H9 (cell line): ENCODE results near the gene LARGE1. TPM values are rescaled to one million over a fixed set of nuclear protein-coding genes. Genes with fewer than 3 reads are reported as not detected.
"Not testable (repeated sequence)": the region's sequence is repeated elsewhere in the genome, so short reads cannot be mapped to it uniquely, and the experiment has no call there.

Source experiments
- DNase-seq: peaks from one replicate; pipeline ENCODE4 v3.0.0-alpha.2; 2017
- H2AFZ ChIP-seq: one replicate; pipeline ENCODE4 v1.6.1; 2013; ENCODE audit warnings: mild to moderate bottlenecking, low read length, control low read depth, moderate library complexity
- H2AK5ac ChIP-seq: 2 replicates; pipeline ENCODE4 v1.6.1; 2013; ENCODE audit warnings: low read length, control low read depth, mixed read lengths; ENCODE audit not compliant: insufficient read length
- H2BK120ac ChIP-seq: one replicate; pipeline ENCODE4 v1.6.1; 2013; ENCODE audit warnings: low read depth, mild to moderate bottlenecking, low read length, control low read depth, inconsistent platforms; ENCODE audit not compliant: poor library complexity, severe bottlenecking
- H2BK12ac ChIP-seq: 2 replicates; pipeline ENCODE4 v1.6.1; 2013; ENCODE audit warnings: low read length, control low read depth, mixed read lengths, low read depth; ENCODE audit not compliant: insufficient read length
- H2BK15ac ChIP-seq: 2 replicates; pipeline ENCODE4 v1.6.1; 2013; ENCODE audit warnings: low read depth, low read length, control low read depth
- H2BK20ac ChIP-seq: one replicate; pipeline ENCODE4 v1.6.1; 2013; ENCODE audit warnings: low read depth, mild to moderate bottlenecking, low read length, control low read depth, inconsistent platforms; ENCODE audit not compliant: poor library complexity, severe bottlenecking
- H2BK5ac ChIP-seq: 2 replicates; pipeline ENCODE4 v1.6.1; 2013; ENCODE audit warnings: low read length, control low read depth, mixed read lengths; ENCODE audit not compliant: insufficient read length
- H3K14ac ChIP-seq: 2 replicates; pipeline ENCODE4 v1.6.1; 2013; ENCODE audit warnings: low read length, control low read depth; ENCODE audit not compliant: insufficient read depth
- H3K18ac ChIP-seq: 2 replicates; pipeline ENCODE4 v1.6.1; 2013; ENCODE audit warnings: low read depth, mild to moderate bottlenecking, mixed read lengths, low read length, control low read depth; ENCODE audit not compliant: insufficient read length
- H3K23ac ChIP-seq: 2 replicates; pipeline ENCODE4 v1.6.1; 2013; ENCODE audit warnings: low read length, control low read depth, mixed read lengths, low read depth; ENCODE audit not compliant: insufficient read length
- H3K23me2 ChIP-seq: 2 replicates; pipeline ENCODE4 v1.6.1; 2013; ENCODE audit warnings: low read depth, mild to moderate bottlenecking, mixed read lengths, low read length, control low read depth; ENCODE audit not compliant: insufficient read length, poor library complexity, severe bottlenecking
- H3K27ac ChIP-seq: 2 replicates; pipeline ENCODE4 v1.5.1; 2013; ENCODE audit warnings: low read length, control low read depth, mixed read lengths, low read depth; ENCODE audit not compliant: insufficient read length
- H3K27me3 ChIP-seq: 2 replicates; pipeline ENCODE4 v1.6.1; 2013; ENCODE audit warnings: low read length, control low read depth, inconsistent platforms; ENCODE audit not compliant: insufficient read depth
- H3K4ac ChIP-seq: 2 replicates; pipeline ENCODE4 v1.6.1; 2013; ENCODE audit warnings: low read depth, mild to moderate bottlenecking, control low read depth, inconsistent platforms, low read length, moderate library complexity
- H3K4me1 ChIP-seq: 2 replicates; pipeline ENCODE4 v1.6.1; 2013; ENCODE audit warnings: low read length, control low read depth, inconsistent platforms; ENCODE audit not compliant: insufficient read depth
- H3K4me2 ChIP-seq: 2 replicates; pipeline ENCODE4 v1.6.1; 2013; ENCODE audit warnings: low read length, control low read depth, mixed read lengths; ENCODE audit not compliant: insufficient read length, insufficient read depth
- H3K56ac ChIP-seq: 2 replicates; pipeline ENCODE4 v1.6.1; 2013; ENCODE audit warnings: low read depth, mild to moderate bottlenecking, mixed read lengths, low read length, control low read depth; ENCODE audit not compliant: insufficient read length
- H3K79me1 ChIP-seq: 2 replicates; pipeline ENCODE4 v1.6.1; 2013; ENCODE audit warnings: low read depth, mild to moderate bottlenecking, moderate library complexity, low read length, control low read depth, inconsistent platforms; ENCODE audit not compliant: insufficient read depth, poor library complexity, severe bottlenecking
- H3K79me2 ChIP-seq: 2 replicates; pipeline ENCODE4 v1.6.1; 2013; ENCODE audit warnings: low read length, control low read depth, inconsistent platforms; ENCODE audit not compliant: insufficient read depth
- H3K9ac ChIP-seq: 2 replicates; pipeline ENCODE4 v1.6.1; 2013; ENCODE audit warnings: low read length, control low read depth, mixed read lengths; ENCODE audit not compliant: insufficient read length; ENCODE audit errors: extremely low read depth
- H3K9me3 ChIP-seq: one replicate; pipeline ENCODE4 v1.6.1; 2013; ENCODE audit warnings: low read depth, low read length, inconsistent platforms; ENCODE audit not compliant: control insufficient read depth
- H3T11ph ChIP-seq: one replicate; pipeline ENCODE4 v1.6.1; 2013; ENCODE audit warnings: mild to moderate bottlenecking, low read length, control low read depth, inconsistent platforms
- H4K20me1 ChIP-seq: one replicate; pipeline ENCODE4 v1.6.1; 2013; ENCODE audit not compliant: control insufficient read depth, insufficient read length, insufficient read depth
- H4K5ac ChIP-seq: 2 replicates; pipeline ENCODE4 v1.6.1; 2013; ENCODE audit warnings: low read depth, mild to moderate bottlenecking, mixed read lengths, low read length, control low read depth; ENCODE audit not compliant: insufficient read length
- H4K8ac ChIP-seq: replicated peaks from 2 replicates; pipeline ENCODE4 v1.6.1; 2013; ENCODE audit warnings: low read length, control low read depth, mixed read lengths, low read depth; ENCODE audit not compliant: insufficient read length
- H4K91ac ChIP-seq: 2 replicates; pipeline ENCODE4 v1.6.1; 2013; ENCODE audit warnings: low read depth, mild to moderate bottlenecking, moderate library complexity, mixed read lengths, low read length, control low read depth; ENCODE audit not compliant: insufficient read length
- H3K27ac Mint-ChIP-seq, 3 experiments: 2 replicates in 2 of 3; 3 replicates in 1 of 3; pipeline ENCODE4 v1.8.0; 2020 to 2021; ENCODE audit warnings: mixed read lengths in 3 of 3, mild to moderate bottlenecking in 1 of 3, moderate library complexity in 1 of 3
- H3K27me3 Mint-ChIP-seq: 2 replicates; pipeline ENCODE4 v1.8.0; 2021; ENCODE audit warnings: low read depth, mild to moderate bottlenecking, moderate library complexity, mixed read lengths
- H3K36me3 Mint-ChIP-seq, 3 experiments: 2 replicates in 2 of 3; 3 replicates in 1 of 3; pipeline ENCODE4 v1.8.0; 2020 to 2021; ENCODE audit warnings: low read depth in 3 of 3, mixed read lengths in 3 of 3; ENCODE audit not compliant: insufficient read depth in 1 of 3
- H3K4me1 Mint-ChIP-seq, 2 experiments: 2 replicates each; pipeline ENCODE4 v1.8.0; 2020; ENCODE audit warnings: mixed read lengths in 2 of 2
- H3K4me3 Mint-ChIP-seq, 2 experiments: 2 replicates in 1 of 2; 3 replicates in 1 of 2; pipeline ENCODE4 v1.8.0; 2020 to 2021; ENCODE audit warnings: mild to moderate bottlenecking in 2 of 2, mixed read lengths in 2 of 2, moderate library complexity in 1 of 2
- H3K9me3 Mint-ChIP-seq, 2 experiments: 2 replicates in 1 of 2; 3 replicates in 1 of 2; pipeline ENCODE4 v1.8.0; 2020; ENCODE audit warnings: mild to moderate bottlenecking in 2 of 2, mixed read lengths in 2 of 2, moderate library complexity in 1 of 2
- WGBS: extraction: QIAGEN DNeasy Blood & Tissue Kit; methylation state at CpG from one replicate; pipeline ENCODE4 v1.1.7; 2013; ENCODE audit warnings: missing lambda C conversion rate, low lambda C conversion rate, mixed read lengths; ENCODE audit not compliant: insufficient read length; ENCODE audit errors: extremely low coverage; 5-methylcytosine and 5-hydroxymethylcytosine counted together
- total RNA-seq: library from RNA; stranded (reverse); gene quantifications from 2 replicates; pipeline ENCODE4 v1.2.1, GENCODE V29; 2021
- TF ChIP-seq, protein P1 (sequence below): fragments of 200-600 bp; sonication (generic); conservative IDR thresholded peaks from 3 replicates; pipeline ENCODE4 v1.8.0; 2021; ENCODE audit warnings: antibody characterized with exemption, mild to moderate bottlenecking

Gene LARGE1
- total RNA-seq, 1 experiment from 2014 or later = 43.5 TPM

DNA sequence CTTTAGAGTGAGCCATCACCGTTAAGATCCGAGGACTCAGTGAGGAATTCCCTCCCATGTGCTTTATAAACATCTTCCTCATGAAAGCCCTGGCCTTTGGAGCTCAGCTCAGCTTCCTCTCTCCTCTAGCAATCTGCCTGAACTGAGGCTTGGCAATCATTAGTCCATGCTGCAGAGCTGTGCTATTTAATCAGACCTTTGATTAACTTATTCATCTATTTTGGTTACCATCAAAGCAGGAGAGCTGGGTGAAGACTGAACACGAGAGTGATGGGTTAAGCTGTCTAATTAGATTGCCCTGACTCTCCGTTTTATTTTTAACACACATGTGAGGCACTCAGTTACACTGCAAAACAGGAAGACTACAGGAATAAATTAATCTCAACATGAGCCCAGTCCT, 351.3 kb downstream of the LARGE1 start:
- H3K9ac ChIP-seq = no peak overlapping the region
- H3K79me1 ChIP-seq = no peaks in the 10 kb centered on the region
- peak overlapping the region in 1 of 3 experiments; percentile 64; a peak in 3 of 7 replicates for H3K27ac Mint-ChIP-seq
- no peak overlapping the region for H3K4me2 ChIP-seq
- H3K4me1 ChIP-seq = peaks cover 7% of the 10 kb centered on the region; the same call in 1 of the 2 replicates
- H3K18ac ChIP-seq = no peak overlapping the region
- H3K79me2 ChIP-seq = no peaks in the 10 kb centered on the region
- no peak overlapping the region for H3K23ac ChIP-seq
- DNase-seq = no peak
- no peak overlapping the region for H2BK20ac ChIP-seq
- no peak overlapping the region for H3K56ac ChIP-seq
- no peak overlapping the region for H2BK120ac ChIP-seq
- 0 out of 5 replicates have a peak overlapping the region, but pooled peaks of 1 of the 2 experiments have one; percentile 8 for H3K4me3 Mint-ChIP-seq
- H3K27me3 Mint-ChIP-seq = no peaks in the 10 kb centered on the region
- H3K23me2 ChIP-seq = no peaks in the 10 kb centered on the region
- no peaks in the 10 kb centered on the region; a peak in 4 of 7 replicates for H3K36me3 Mint-ChIP-seq
- WGBS = no CpG with 5 or more reads among the region's 4 CpGs
- no peaks in the 10 kb centered on the region for H3K9me3 Mint-ChIP-seq
- no peaks in the 10 kb centered on the region for H4K20me1 ChIP-seq
- H4K5ac ChIP-seq = no peak overlapping the region
- H2BK12ac ChIP-seq = no peak overlapping the region
- H3K9me3 ChIP-seq = no peaks in the 10 kb centered on the region
- no peak overlapping the region for H2BK15ac ChIP-seq
- peaks cover 19 to 32% of the 10 kb centered on the region in 2 experiments for H3K4me1 Mint-ChIP-seq
- TF ChIP-seq, protein P1, sequence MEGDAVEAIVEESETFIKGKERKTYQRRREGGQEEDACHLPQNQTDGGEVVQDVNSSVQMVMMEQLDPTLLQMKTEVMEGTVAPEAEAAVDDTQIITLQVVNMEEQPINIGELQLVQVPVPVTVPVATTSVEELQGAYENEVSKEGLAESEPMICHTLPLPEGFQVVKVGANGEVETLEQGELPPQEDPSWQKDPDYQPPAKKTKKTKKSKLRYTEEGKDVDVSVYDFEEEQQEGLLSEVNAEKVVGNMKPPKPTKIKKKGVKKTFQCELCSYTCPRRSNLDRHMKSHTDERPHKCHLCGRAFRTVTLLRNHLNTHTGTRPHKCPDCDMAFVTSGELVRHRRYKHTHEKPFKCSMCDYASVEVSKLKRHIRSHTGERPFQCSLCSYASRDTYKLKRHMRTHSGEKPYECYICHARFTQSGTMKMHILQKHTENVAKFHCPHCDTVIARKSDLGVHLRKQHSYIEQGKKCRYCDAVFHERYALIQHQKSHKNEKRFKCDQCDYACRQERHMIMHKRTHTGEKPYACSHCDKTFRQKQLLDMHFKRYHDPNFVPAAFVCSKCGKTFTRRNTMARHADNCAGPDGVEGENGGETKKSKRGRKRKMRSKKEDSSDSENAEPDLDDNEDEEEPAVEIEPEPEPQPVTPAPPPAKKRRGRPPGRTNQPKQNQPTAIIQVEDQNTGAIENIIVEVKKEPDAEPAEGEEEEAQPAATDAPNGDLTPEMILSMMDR = no peak
- no peak overlapping the region for H2AK5ac ChIP-seq
- no peak overlapping the region for H4K8ac ChIP-seq
- H2BK5ac ChIP-seq = no peak overlapping the region
- H3K27me3 ChIP-seq = no peaks in the 10 kb centered on the region
- H3T11ph ChIP-seq = no peak overlapping the region
- H4K91ac ChIP-seq = no peak overlapping the region
- H2AFZ ChIP-seq = no peak overlapping the region
- H3K4ac ChIP-seq = no peak overlapping the region
- no peak overlapping the region for H3K14ac ChIP-seq
- H3K27ac ChIP-seq = no peak overlapping the region

DNA sequence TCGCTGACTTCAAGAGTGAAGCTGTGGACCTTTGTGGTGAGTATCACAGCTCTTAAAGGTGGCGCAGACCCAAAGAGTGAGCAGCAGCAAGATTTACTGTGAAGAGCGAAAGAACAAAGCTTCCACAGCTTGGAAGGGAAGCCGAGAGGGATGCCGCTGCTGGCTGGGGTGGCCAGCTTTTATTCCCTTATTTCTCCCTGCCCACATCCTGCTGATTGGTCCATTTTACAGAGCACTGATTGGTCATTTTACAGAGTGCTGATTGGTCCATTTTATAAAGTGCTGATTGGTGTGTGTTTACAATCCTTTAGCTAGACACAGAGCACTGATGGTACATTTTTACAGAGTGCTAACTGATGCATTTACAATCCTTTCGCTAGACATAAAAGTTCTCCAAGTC, 353.8 kb downstream of the LARGE1 start:
- not testable (repeated sequence) for H3K4me1 ChIP-seq, H3K27ac Mint-ChIP-seq, H4K20me1 ChIP-seq, H3K18ac ChIP-seq, H2AK5ac ChIP-seq, H3K56ac ChIP-seq, H3K79me1 ChIP-seq, H3K79me2 ChIP-seq, H2BK5ac ChIP-seq, H3K27ac ChIP-seq, H3K23me2 ChIP-seq, H4K91ac ChIP-seq, H2BK12ac ChIP-seq, H3K27me3 ChIP-seq, H4K5ac ChIP-seq, DNase-seq, H2BK120ac ChIP-seq, H3K4me2 ChIP-seq, H4K8ac ChIP-seq, H3K4ac ChIP-seq, H3T11ph ChIP-seq, H3K27me3 Mint-ChIP-seq, H3K23ac ChIP-seq, H3K4me3 Mint-ChIP-seq, H3K36me3 Mint-ChIP-seq, H2AFZ ChIP-seq, H3K9ac ChIP-seq, H3K14ac ChIP-seq, H3K9me3 Mint-ChIP-seq, H2BK15ac ChIP-seq, H3K9me3 ChIP-seq, H2BK20ac ChIP-seq
- no CpG with 5 or more reads among the region's 6 CpGs for WGBS
- peaks cover 27 to 40% of the 10 kb centered on the region in 2 experiments for H3K4me1 Mint-ChIP-seq
